CD4-positive, alpha-beta T cell treated with Interleukin-6 at 100 ng/mL for 8 hours (primary cell): Measurements from ENCODE around the gene NFIB.
A peak's percentile ranks its signal among the peaks of the same experiment; 100 is the strongest.

Experiments
- DNase-seq: peaks from one replicate; pipeline ENCODE4 v3.0.0-alpha.2; 2020; ENCODE audit warnings: mixed read lengths, low spot score

NFIB gene

GRCh38 chr9:14344941-14345353 lies 31.0 kb upstream of the NFIB start:
- DNase-seq: no peak

DNA sequence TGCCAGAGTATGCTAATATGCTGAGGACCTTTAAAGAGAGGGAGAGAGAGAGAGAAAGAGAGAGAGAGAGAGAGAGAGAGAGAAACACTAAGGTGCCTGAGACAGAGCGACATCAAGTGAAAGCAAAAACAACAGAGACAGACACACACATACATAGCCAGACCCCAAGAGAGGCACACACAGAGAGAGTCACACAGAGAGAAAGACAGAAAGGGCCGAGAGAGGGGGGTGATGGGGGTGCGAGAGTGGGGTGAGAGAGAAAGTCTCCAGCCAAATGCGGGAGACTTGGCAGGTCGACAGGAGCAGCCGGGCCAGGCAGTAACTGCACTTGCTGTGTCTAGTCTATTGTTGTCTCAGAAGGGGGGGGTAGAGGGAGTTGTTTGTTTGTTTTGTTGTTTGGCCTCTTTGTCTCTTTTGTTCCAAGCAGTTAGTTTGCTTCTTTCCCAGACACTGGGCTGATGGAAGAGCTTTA lies 30.1 kb upstream of the NFIB start:
- DNase-seq: no peak

DNA sequence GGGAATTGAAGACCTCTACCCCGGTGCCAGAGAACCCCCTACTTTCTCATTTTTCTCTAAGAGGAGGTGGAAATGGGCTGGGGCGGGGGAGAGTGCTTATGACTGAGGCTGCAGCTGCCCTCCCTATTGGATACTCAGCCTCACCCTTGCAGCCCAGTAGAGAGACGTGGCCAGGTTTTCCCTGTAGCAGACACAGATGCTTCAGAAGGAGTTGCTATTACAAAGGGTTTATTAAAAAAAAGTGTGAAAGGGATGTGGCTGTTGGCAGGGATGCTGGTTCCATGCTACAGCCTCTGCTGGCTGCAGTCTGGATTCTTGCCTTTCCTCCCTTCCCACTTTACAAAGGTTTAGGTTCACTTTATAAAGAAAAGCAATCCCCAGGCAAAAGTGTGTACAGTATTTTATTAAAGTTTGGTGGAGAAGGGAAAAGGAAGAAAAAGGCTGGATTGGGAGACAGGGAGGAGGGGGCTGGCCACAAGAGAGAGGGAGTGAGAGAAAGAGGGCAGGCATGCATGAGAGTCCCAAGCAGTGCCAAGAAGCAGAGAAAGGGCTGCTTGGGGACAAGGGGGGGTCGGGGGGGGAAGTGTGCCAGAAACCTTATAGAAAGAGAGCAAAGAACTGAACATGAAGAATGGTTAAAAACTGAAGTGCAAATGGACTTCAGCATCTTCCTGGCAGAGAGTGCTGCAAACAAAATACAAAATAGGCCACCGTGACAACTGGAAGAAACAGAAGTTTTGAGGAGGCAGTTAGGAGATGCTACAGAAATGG lies 29.5 kb upstream of the NFIB start:
- DNase-seq: no peak

DNA sequence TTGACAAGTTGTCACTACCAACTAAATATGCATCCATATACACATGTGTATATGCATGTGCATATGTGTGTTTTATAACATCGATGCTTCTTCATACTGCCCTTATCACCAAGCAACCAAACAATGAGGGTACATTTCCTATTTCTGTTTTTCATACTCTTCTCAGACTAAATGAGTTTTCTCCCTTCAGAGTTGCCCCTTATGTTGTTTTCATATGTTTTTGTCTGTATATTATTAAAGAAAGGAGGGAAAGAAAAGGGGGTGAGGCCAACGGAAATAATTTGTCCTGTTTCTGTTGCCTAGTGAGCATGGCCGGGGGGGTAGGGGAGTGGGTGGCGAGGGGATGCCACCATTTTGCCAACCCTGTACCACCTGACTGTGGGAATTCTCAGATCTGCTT lies 28.8 kb upstream of the NFIB start:
- DNase-seq: no peak

DNA sequence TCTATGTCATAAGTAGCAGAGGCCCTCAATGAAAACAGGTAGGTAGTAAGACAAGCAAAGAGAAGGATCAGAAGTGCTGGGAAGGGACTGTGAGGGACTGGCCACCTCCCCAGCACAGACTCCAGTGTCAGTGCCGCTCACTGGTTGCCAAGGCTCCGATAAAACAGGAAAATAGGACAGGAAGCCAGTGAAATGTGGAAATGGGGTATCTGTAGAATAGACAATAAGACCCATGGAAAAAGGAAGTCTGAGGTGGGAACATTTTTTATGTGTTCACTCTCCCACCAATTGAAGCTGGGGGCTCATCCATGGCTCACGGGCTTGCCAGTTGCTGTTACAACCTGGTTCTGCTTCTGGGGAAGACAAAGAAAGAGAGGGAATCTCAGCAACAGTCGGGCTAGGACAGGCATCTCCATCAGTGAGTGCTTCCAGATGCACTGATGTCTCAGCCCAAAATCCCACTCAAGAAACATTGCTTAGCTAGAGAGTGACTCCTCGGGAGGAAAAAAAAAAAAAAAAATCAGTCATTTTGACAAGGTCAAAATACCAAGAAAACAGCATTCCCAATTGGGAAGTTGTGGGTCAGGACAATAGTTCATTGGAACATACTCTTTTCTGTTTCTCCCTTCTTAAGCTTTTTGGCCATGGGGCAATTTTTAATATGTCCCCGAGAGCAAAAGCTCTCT lies 27.6 kb upstream of the NFIB start:
- DNase-seq: no peak

DNA sequence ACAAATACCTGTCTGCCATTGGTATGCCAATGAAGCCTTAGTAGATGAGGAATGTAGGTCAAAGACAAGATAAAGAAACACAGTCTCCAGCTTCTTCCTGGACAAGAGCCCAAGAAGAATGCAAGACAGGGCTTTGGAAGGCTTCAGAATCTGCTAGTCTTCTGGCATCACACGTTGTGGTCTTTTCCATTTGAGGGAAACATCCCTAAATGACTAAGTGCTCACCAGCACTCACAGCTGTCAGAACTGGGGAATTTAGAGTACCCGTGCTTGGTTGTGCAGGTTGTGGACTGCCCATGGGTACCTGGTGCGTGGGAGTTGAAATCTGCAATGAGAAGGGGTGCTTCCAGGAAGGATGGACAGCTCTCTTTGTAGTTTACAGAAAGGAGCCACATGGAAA lies 27.1 kb upstream of the NFIB start:
- DNase-seq: no peak

DNA sequence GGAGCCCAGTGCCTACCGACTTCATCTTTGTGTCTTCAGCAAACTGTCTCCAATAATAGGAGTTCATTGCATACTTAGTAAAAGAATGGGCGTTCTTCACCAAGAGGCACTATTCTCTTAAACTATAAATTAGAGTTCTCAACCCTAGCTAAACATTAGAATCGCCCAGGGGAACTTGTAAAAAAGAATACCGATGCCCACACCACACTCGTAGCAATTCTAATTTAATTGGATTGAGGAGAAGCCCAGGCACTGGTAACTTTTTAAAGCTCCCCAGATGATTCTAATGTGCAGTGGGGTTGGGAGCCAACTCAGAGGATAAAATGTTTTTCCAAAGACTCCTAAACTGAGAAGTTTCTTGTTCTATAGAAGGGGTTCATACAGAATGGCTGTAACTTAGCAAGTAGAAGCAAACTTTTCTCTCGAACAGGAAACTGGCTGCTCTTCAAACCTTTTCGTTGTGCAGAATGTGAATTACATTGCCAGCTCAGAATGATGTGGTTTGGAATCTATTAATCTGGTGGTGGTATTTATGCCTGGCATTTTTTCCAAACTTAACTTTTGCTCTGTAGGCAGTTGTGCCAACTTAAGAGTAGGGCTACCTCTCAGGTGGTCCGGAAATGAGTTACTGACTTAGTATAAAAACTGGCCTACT lies 26.4 kb upstream of the NFIB start:
- no peak for DNase-seq

DNA sequence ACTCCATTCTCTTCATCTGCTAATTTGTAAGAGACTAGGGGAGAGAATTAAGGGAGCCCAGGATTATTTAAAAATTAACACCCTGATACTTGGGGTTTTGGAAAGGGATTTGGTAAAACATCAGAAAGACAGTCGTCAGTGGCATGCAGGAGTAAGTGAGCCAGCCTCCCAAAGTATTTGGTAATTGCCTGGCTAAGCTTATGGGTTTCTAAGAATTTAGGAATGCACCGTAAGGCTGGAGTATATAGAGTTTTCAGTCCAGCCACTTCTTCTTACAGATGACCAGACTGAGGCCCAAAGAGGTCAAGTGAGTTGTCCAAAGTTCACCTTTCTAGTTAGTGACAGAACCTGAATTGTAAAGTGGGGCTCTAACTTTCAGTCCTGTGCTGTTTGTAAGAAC lies 25.8 kb upstream of the NFIB start:
- no peak for DNase-seq

DNA sequence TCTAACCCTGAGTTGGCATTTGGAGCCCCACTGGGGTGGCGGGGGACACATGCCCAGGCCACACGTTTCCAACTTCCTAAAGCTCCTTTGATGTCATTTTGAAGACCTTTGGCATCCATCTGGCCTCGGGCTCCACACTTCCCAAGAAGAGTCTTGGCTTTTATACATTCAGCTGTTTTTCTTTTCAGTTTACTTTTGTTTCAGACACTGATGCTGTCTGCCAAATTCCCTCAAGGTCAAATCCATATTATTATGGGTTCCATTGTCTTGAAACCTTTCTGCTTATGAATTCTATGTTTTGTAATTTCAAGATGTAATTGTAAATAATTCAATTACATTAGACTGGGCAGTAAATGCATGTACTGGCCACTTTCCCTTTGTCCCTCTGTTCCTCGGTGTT lies 23.7 kb upstream of the NFIB start:
- DNase-seq: no peak

- DNase-seq: no peak
These were observed 22.3 kb upstream of the NFIB start for GRCh38 chr9:14336244-14336643.

- DNase-seq: no peak
These were observed 17.2 kb upstream of the NFIB start for GRCh38 chr9:14331120-14331519.

DNA sequence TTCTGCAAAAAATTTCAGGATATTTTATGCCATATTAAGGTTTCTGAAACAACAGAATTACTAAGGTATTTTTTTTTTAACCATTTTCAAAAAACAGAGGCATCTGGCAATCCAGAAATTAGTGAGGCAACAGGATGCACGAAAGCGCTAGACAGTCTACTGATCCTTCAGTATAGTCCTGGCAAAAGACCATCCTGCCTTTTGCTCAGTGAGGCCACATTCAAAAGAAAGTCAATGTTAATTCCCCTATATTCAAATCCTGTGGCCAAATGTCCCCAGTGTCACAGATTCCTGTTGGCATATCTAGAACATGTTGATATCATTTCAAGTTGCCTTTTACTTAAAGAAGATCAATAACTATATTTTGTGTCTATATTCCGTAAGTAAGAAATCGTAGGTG lies 13.1 kb upstream of the NFIB start:
- DNase-seq: no peak

- no peak for DNase-seq
These were observed 12.4 kb upstream of the NFIB start for GRCh38 chr9:14326264-14326826.

- no peak for DNase-seq
These were observed 11.2 kb upstream of the NFIB start for GRCh38 chr9:14325147-14325546.

DNA sequence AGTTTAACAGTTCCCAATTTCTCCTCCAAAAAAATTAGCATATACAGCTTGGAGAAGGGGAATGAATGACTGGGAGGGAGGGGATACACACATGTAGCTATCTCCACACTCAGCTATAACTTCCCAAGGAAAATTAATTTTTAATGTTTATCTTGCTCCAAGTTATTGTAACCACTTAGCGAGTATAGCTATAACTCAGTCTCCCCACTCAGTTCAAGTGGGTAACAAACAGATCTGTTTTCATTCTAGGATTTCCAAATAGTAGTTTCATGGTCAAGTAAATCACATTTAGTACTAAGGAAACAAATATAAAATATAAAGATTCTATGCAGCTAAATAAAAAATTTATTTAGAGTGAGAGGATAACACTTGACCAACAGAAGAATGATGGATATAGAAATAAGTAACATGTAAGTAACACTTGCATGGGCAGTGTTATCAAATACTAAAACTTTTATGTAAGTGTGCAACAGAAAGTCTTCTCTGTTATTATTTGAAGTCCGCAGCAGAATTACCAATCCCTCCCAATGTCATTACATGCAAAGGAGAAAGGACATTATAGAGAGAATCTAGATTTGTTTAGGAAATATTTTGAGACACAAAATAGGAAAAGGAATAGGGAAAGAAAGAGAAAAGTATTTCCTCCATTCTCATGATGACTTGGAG lies 10.2 kb upstream of the NFIB start:
- no peak for DNase-seq

DNA sequence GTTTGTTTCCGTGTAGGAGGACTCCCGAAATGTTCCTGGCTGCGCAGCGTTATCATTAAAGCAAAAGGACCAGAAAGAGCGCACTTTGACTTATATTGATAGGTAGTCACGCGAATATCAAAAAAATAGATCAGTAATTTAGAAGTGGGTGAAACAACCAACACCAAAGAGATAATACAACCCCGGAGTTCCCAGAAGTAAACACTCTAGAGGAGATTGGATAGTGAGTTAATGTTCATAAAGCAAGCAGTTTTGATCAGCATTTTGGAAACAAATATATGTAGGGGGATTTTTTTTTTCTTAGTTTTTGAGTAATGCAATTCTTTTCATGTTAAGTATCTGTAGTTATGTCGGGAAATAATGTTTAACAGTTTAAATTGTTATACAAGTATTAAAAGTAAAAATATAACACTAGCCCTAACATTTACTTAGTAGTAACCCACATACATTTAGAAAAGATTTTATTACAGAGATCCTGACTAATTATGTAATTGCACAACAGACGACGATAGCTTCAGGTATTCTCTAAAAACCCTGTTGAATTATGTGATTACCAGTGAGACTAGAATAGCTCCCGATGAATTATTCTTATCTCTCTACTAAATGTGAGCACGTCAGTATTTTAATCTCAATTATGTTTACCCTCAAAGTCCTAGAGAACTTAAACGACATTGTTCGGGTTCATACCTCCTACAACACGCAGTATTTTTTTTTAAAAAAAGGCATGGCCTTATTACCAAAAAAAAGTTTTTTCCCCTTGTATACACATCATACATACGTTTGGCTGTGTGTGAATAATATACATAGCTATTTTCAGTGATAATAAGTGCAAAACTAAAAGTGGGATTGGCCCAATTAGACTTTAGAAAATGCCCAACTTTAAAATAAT lies 9.4 kb upstream of the NFIB start:
- no peak for DNase-seq

DNA sequence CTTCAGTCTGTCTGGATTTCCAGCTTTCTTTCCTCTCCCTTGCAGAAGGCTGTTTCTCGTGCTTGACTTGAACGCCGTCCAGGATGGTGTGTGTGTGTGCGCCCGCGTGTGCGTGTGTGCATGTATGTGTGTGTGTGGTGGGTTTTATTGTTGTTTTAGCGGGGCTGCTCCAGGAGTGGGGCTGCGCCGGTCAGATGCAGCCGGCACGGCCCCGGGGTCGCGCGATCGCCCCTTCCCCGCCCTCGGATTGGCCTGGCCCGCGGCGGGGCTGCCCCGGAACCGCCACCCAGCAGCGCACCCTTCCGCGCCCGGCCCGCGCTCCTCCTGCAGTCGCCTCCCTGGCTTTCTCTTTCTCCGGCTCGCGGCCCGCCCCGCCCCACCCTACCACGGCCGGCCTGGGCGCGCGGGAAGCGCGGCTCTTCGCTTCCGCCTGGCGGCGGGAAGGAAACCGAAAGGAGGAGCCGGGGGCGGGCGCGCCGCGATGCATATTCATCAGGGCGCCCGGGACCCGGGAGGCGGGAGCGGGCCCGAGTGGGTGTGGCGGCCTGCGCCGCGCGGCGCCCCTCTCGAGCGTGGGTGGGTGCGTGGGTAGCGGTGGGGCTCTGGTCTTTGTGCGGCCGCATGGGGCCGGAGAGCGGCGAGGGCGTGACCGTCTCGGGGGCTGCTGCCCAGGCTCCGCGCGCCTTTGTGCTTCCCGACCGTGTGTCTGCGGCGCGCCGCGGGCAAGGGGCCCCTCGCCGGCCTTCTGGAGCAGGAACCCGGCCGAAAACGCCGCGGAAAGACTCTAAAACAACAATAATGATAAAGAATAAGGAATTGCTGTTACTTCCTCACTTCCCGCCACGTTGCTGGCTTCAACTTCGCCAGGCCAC lies 8.5 kb upstream of the NFIB start:
- peak; percentile 62 for DNase-seq

DNA sequence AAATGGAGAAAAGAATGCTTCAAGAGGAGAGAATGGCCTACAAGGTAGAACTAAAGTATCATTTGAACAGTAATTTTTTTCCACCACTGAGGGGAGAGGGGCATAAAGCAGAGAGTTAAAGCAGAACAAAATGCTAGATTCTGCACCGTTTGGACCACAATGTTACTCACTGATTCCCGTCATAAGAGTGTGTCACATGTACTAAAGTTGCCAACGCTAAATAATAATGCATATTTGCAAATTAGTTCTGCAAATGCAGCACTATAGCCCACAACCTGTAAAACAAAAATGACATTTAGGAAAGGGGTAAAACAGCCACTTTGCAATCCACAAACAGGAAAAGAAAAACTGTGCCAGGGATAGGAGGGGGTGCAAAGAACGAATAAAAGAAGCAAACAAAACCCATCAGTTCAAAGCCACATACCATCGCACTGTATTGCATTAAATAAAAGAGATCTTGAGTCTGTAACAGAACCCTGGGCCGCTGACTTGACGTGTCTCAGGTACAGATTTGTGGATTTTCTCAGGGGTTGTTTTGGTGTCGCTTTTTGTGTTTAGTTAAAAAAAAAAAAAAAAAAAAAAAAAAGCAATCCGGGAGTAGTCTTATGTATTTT lies 7.7 kb upstream of the NFIB start:
- DNase-seq: no peak

GRCh38 chr9:14320271-14321181 lies 6.6 kb upstream of the NFIB start:
- DNase-seq: no peak
